Mesendoderm (in vitro differentiated cells): Measurements from ENCODE around the gene KCNK6.

Experiments
- DNase-seq: peaks from one replicate; pipeline ENCODE4 v3.0.0; 2013
- H2AK5ac ChIP-seq: 2 replicates; pipeline ENCODE4 v1.6.1; 2013; ENCODE audit warnings: low read length, inconsistent platforms
- H2BK120ac ChIP-seq: 2 replicates; pipeline ENCODE4 v1.6.1; 2013; ENCODE audit warnings: low read depth, mild to moderate bottlenecking, low read length, moderate library complexity, mixed read lengths
- H2BK15ac ChIP-seq: replicated peaks from 2 replicates; pipeline ENCODE4 v1.6.1; 2013; ENCODE audit warnings: low read depth, mild to moderate bottlenecking, moderate library complexity
- H2BK5ac ChIP-seq: 2 replicates; pipeline ENCODE4 v1.6.1; 2013; ENCODE audit warnings: low read length, inconsistent platforms
- H3K18ac ChIP-seq: 2 replicates; pipeline ENCODE4 v1.6.1; 2013; ENCODE audit warnings: mild to moderate bottlenecking, low read length, mixed read lengths
- H3K23ac ChIP-seq: one replicate; pipeline ENCODE4 v1.6.1; 2013; ENCODE audit warnings: low read length
- H3K27ac ChIP-seq: 2 replicates; pipeline ENCODE4 v1.5.1; 2013; ENCODE audit warnings: low read depth, mild to moderate bottlenecking, inconsistent platforms, low read length, moderate library complexity
- H3K27me3 ChIP-seq: 2 replicates; pipeline ENCODE4 v1.6.1; 2013; ENCODE audit warnings: low read length, control low read depth, mild to moderate bottlenecking, inconsistent platforms; ENCODE audit not compliant: insufficient read depth, poor library complexity
- H3K36me3 ChIP-seq: 2 replicates; pipeline ENCODE4 v1.6.1; 2013; ENCODE audit warnings: low read length, inconsistent platforms; ENCODE audit not compliant: control insufficient read depth, insufficient read depth
- H3K4ac ChIP-seq: one replicate; pipeline ENCODE4 v1.6.1; 2013; ENCODE audit warnings: low read depth, mild to moderate bottlenecking, low read length, moderate library complexity
- H3K4me1 ChIP-seq: 2 replicates; pipeline ENCODE4 v1.6.1; 2013; ENCODE audit warnings: low read depth, low read length, inconsistent platforms; ENCODE audit not compliant: control insufficient read depth
- H3K4me2 ChIP-seq: 2 replicates; pipeline ENCODE4 v1.6.1; 2013; ENCODE audit warnings: low read length
- H3K4me3 ChIP-seq: 2 replicates; pipeline ENCODE4 v1.5.1; 2013; ENCODE audit warnings: mild to moderate bottlenecking, low read length
- H3K56ac ChIP-seq: one replicate; pipeline ENCODE4 v1.6.1; 2013; ENCODE audit warnings: low read length
- H3K79me1 ChIP-seq: 2 replicates; pipeline ENCODE4 v1.6.1; 2013; ENCODE audit warnings: low read length, inconsistent platforms
- H3K79me2 ChIP-seq: 2 replicates; pipeline ENCODE4 v1.6.1; 2013; ENCODE audit warnings: mild to moderate bottlenecking, low read length; ENCODE audit not compliant: control insufficient read depth, insufficient read depth
- H3K9ac ChIP-seq: 2 replicates; pipeline ENCODE4 v1.6.1; 2013; ENCODE audit warnings: low read length, inconsistent platforms
- H4K5ac ChIP-seq: one replicate; pipeline ENCODE4 v1.6.1; 2013; ENCODE audit warnings: low read length
- H4K8ac ChIP-seq: one replicate; pipeline ENCODE4 v1.6.1; 2013; ENCODE audit warnings: low read depth, mild to moderate bottlenecking, control low read depth, low read length, moderate library complexity
- WGBS: extraction: QIAGEN DNeasy Blood & Tissue Kit; methylation state at CpG from one replicate; pipeline ENCODE4 v1.1.7; 2013; ENCODE audit warnings: low lambda C conversion rate, missing lambda C conversion rate; ENCODE audit not compliant: insufficient coverage; ENCODE audit errors: extremely low coverage; 5-methylcytosine and 5-hydroxymethylcytosine counted together

The KCNK6 gene

GRCh38 chr19:38375748-38376147 is 56.1 kb downstream of the KCNK6 start:
- no peak for DNase-seq
- Histone ChIP-seq H2AK5ac (no peak overlapping the region), H3K27ac (no peak overlapping the region), H2BK120ac (no peak overlapping the region), H3K4me2 (peak overlapping the region; percentile 35), H3K56ac (peak overlapping the region; percentile 83), H3K18ac (no peak overlapping the region), H3K27me3 (no peaks in the 10 kb centered on the region), H3K4me3 (peak overlapping the region; percentile 82), H3K79me1 (peaks cover 13% of the 10 kb centered on the region), H3K4me1 (no peaks in the 10 kb centered on the region), H3K4ac (no peak overlapping the region), H3K36me3 (peaks cover 2% of the 10 kb centered on the region), H3K23ac (no peak overlapping the region), H3K79me2 (peaks cover 19% of the 10 kb centered on the region), H2BK15ac (no peak overlapping the region), H4K8ac (no peak overlapping the region), H2BK5ac (no peak overlapping the region), H4K5ac (no peak overlapping the region), H3K9ac (peak overlapping the region; percentile 75)
- WGBS: no CpG with 5 or more reads among the region's 5 CpGs

- DNase-seq: no peak
- H3K18ac ChIP-seq: no peak overlapping the region
- no peak overlapping the region for H3K9ac ChIP-seq
- no peak overlapping the region for H2AK5ac ChIP-seq
- H3K4ac ChIP-seq: no peak overlapping the region
- peaks cover 9% of the 10 kb centered on the region for H3K36me3 ChIP-seq
- no peak overlapping the region for H2BK120ac ChIP-seq
- H3K4me2 ChIP-seq: no peak overlapping the region
- H3K27ac ChIP-seq: no peak overlapping the region
- H3K27me3 ChIP-seq: no peaks in the 10 kb centered on the region
- no peaks in the 10 kb centered on the region for H3K4me1 ChIP-seq
- no peak overlapping the region for H3K56ac ChIP-seq
- H3K79me2 ChIP-seq: peaks cover 19% of the 10 kb centered on the region
- WGBS: no CpG with 5 or more reads among the region's 3 CpGs
- no peak overlapping the region for H4K8ac ChIP-seq
- H4K5ac ChIP-seq: no peak overlapping the region
- no peak overlapping the region for H2BK15ac ChIP-seq
- H3K4me3 ChIP-seq: no peak overlapping the region
- H3K79me1 ChIP-seq: peaks cover 13% of the 10 kb centered on the region
- no peak overlapping the region for H2BK5ac ChIP-seq
- H3K23ac ChIP-seq: no peak overlapping the region
These were observed 56.9 kb downstream of the KCNK6 start for GRCh38 chr19:38376576-38376975.

- no CpG with 5 or more reads among the region's 4 CpGs for WGBS
- Histone ChIP-seq H3K36me3 (peaks cover 11% of the 10 kb centered on the region), H4K8ac (no peak overlapping the region), H3K27ac (no peak overlapping the region), H3K27me3 (no peaks in the 10 kb centered on the region), H3K18ac (no peak overlapping the region), H3K56ac (no peak overlapping the region), H3K4me3 (no peak overlapping the region), H3K79me2 (peaks cover 19% of the 10 kb centered on the region), H3K9ac (no peak overlapping the region), H3K4ac (no peak overlapping the region), H2BK5ac (no peak overlapping the region), H2BK120ac (no peak overlapping the region), H3K23ac (no peak overlapping the region), H2AK5ac (no peak overlapping the region), H3K4me1 (no peaks in the 10 kb centered on the region), H3K79me1 (peaks cover 13% of the 10 kb centered on the region), H3K4me2 (no peak overlapping the region), H2BK15ac (no peak overlapping the region), H4K5ac (no peak overlapping the region)
- no peak for DNase-seq
These were observed 57.4 kb downstream of the KCNK6 start for GRCh38 chr19:38377052-38377451.

GRCh38 chr19:38378866-38379265 is 59.2 kb downstream of the KCNK6 start:
- no CpG with 5 or more reads among the region's 10 CpGs for WGBS
- Histone ChIP-seq H3K18ac (no peak overlapping the region), H3K23ac (no peak overlapping the region)

DNA sequence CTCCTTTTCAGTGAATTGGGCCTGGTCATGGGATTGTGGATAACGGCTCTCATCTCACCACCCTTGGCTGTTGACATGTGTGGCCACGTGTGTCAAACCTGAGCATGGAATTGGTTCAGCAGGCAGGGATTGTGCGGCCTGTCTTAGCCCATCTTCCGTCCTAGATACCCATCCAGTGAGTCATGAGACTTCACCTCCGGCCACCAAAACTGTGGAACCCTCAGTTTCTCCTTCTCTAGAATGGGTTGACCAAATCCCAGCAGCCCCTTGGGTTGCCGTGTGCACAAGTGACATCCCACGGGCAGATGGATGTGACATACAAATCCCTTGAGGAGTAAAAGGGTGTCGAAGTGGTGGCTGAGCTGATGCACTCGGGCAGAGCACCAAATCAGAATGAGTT is 61.5 kb downstream of the KCNK6 start:
- Histone ChIP-seq H3K4me1 (no peaks in the 10 kb centered on the region), H2BK15ac (no peak overlapping the region), H3K9ac (no peak overlapping the region), H2BK5ac (no peak overlapping the region), H2AK5ac (no peak overlapping the region), H3K18ac (no peak overlapping the region), H3K27ac (no peak overlapping the region), H3K79me2 (peaks cover 6% of the 10 kb centered on the region), H3K27me3 (no peaks in the 10 kb centered on the region), H3K23ac (no peak overlapping the region), H3K36me3 (peaks cover 15% of the 10 kb centered on the region), H4K5ac (no peak overlapping the region), H3K4ac (no peak overlapping the region), H3K4me3 (no peak overlapping the region), H3K4me2 (no peak overlapping the region), H2BK120ac (no peak overlapping the region), H3K56ac (no peak overlapping the region), H4K8ac (no peak overlapping the region), H3K79me1 (peaks cover 6% of the 10 kb centered on the region)
- no peak for DNase-seq
- no CpG with 5 or more reads among the region's 9 CpGs for WGBS

More at GRCh38 chr19:38378866-38379265, 59.2 kb downstream of the KCNK6 start:
- peaks cover 19% of the 10 kb centered on the region for H3K79me2 ChIP-seq
- peaks cover 13% of the 10 kb centered on the region for H3K79me1 ChIP-seq
- no peak overlapping the region for H3K27ac ChIP-seq
- H4K5ac ChIP-seq: no peak overlapping the region
- H2BK15ac ChIP-seq: no peak overlapping the region
- H3K36me3 ChIP-seq: peaks cover 15% of the 10 kb centered on the region
- H3K27me3 ChIP-seq: no peaks in the 10 kb centered on the region
- H2BK120ac ChIP-seq: no peak overlapping the region
- no peak overlapping the region for H3K4ac ChIP-seq
- H2AK5ac ChIP-seq: no peak overlapping the region
- H3K4me1 ChIP-seq: no peaks in the 10 kb centered on the region
- no peak overlapping the region for H2BK5ac ChIP-seq
- DNase-seq: no peak
- no peak overlapping the region for H3K4me3 ChIP-seq
- H3K9ac ChIP-seq: no peak overlapping the region
- no peak overlapping the region for H3K56ac ChIP-seq
- no peak overlapping the region for H4K8ac ChIP-seq
- no peak overlapping the region for H3K4me2 ChIP-seq
